ENCODE data around the gene NCOA7. TPM values are rescaled to one million over a fixed set of nuclear protein-coding genes. Genes with fewer than 3 reads are reported as not detected.

NCOA7 gene
- total and polyA plus RNA-seq, 4 donors: 8.6 to 40.9 (median 17.6) TPM

DNA sequence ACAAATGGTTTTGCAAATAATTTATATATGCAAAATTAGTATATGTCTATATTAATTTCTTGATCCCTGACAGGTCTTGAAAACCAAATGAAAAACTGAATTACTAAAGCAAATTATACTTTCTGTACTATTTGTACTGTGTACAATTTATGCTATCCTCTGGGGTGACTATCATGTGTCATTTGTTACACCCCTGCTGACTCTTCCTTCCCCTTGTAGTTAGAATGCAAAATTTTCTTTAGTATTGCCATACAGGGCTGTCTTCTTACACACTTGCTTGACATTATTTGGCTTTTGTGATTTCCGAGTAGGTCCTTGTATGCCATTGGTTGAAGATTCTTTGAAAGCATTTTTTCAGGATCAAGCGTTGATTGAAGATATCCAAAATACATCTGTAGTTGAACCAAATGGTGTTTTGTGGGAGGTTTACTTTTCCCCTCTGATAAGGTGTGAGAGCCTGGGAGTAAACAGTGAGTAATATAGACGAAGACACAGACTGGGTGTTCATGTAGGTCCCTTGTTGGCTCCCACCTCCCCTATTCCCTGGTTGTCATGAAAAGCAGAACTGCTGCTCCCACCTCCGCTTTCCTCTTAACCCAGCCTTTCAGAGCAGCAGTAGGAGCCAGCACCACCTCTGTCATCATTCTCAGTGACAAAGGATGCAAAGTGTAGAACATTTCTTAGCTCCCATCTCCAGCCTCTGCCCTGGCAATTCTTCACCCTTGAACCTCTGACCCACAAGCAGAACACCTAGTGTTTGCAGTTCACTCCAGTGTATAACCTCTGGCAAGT is 29.0 kb downstream of the NCOA7 start:
- TF ChIP-seq FOXA1 (IDR thresholded peaks at IDR 0.05): no peak
- TF ChIP-seq HNF4G (IDR thresholded peaks at IDR 0.05): no peak
- no peak for TF ChIP-seq SP1 (IDR thresholded peaks at IDR 0.05)
- no peak for TF ChIP-seq FOXA2 (IDR thresholded peaks at IDR 0.05)
- TF ChIP-seq RXRA (IDR thresholded peaks at IDR 0.05): no peak
- no peak for TF ChIP-seq GABPA (IDR thresholded peaks at IDR 0.05 in 1 of 2, conservative IDR thresholded peaks at IDR 0.05 in 1 of 2)
- TF ChIP-seq, protein P1, sequence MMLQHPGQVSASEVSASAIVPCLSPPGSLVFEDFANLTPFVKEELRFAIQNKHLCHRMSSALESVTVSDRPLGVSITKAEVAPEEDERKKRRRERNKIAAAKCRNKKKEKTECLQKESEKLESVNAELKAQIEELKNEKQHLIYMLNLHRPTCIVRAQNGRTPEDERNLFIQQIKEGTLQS (IDR thresholded peaks at IDR 0.05): no peak
- TF ChIP-seq, protein P2, sequence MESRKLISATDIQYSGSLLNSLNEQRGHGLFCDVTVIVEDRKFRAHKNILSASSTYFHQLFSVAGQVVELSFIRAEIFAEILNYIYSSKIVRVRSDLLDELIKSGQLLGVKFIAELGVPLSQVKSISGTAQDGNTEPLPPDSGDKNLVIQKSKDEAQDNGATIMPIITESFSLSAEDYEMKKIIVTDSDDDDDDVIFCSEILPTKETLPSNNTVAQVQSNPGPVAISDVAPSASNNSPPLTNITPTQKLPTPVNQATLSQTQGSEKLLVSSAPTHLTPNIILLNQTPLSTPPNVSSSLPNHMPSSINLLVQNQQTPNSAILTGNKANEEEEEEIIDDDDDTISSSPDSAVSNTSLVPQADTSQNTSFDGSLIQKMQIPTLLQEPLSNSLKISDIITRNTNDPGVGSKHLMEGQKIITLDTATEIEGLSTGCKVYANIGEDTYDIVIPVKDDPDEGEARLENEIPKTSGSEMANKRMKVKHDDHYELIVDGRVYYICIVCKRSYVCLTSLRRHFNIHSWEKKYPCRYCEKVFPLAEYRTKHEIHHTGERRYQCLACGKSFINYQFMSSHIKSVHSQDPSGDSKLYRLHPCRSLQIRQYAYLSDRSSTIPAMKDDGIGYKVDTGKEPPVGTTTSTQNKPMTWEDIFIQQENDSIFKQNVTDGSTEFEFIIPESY (IDR thresholded peaks at IDR 0.05): no peak
- 84% methylated on average over 4 of the region's 4 CpGs for WGBS

DNA sequence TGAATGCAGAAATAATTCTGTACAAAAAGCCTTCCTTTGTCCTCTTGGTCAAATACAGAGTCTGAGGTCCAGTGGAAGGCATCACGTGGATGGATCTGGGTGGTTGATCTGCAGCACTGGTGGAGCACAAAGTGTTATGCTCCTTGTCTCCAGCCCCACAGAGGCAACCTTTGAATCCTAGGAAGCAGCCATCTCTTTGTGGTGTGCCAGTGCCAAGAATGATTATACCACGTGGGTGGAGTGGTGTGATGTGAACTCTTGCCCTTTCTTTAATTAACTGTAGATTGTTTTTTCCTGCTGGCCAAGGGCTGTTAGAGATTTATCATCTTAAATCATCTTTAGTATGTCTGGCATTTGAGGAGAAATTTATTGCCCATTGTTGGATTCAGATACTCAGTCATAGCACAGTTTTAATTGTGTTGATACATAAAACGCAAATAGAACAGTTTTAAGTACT is 31.1 kb downstream of the NCOA7 start:
- Histone ChIP-seq H3K4me3 (ENCODE audit: low read depth in 1 of 3, low read length in 3 of 3) (peak overlapping the region in 1 of 3 donors; percentile 10), H3K27me3 (ENCODE audit: control insufficient read depth in 4 of 4, insufficient read depth in 4 of 4, low read length in 3 of 4) (no peaks in the 10 kb centered on the region), H3K9me3 (ENCODE audit: control insufficient read depth in 4 of 4, low read length in 3 of 4) (no peaks in the 10 kb centered on the region), H3K9ac (ENCODE audit: low read depth in 1 of 2, low read length in 2 of 2) (no peak overlapping the region), H3K36me3 (ENCODE audit: control insufficient read depth in 4 of 4, insufficient read depth in 3 of 4, low read depth in 1 of 4, low read length in 3 of 4) (no peaks in the 10 kb centered on the region), H3K4me1 (ENCODE audit: control insufficient read depth in 4 of 4, insufficient read depth in 4 of 4, low read length in 3 of 4) (peaks cover 12 to 58% (median 41%) of the 10 kb centered on the region in 4 donors), H3K27ac (ENCODE audit: low read depth in 1 of 2, low read length in 2 of 2) (no peak overlapping the region)
- TF ChIP-seq, protein P3, sequence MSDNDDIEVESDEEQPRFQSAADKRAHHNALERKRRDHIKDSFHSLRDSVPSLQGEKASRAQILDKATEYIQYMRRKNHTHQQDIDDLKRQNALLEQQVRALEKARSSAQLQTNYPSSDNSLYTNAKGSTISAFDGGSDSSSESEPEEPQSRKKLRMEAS (IDR thresholded peaks at IDR 0.05): peak; percentile 73
- peak in 1 of 2 donors; percentile 19 for TF ChIP-seq EGR1 (IDR thresholded peaks at IDR 0.05; ENCODE audit: low read depth in 2 of 2)
- TF ChIP-seq, protein P4, sequence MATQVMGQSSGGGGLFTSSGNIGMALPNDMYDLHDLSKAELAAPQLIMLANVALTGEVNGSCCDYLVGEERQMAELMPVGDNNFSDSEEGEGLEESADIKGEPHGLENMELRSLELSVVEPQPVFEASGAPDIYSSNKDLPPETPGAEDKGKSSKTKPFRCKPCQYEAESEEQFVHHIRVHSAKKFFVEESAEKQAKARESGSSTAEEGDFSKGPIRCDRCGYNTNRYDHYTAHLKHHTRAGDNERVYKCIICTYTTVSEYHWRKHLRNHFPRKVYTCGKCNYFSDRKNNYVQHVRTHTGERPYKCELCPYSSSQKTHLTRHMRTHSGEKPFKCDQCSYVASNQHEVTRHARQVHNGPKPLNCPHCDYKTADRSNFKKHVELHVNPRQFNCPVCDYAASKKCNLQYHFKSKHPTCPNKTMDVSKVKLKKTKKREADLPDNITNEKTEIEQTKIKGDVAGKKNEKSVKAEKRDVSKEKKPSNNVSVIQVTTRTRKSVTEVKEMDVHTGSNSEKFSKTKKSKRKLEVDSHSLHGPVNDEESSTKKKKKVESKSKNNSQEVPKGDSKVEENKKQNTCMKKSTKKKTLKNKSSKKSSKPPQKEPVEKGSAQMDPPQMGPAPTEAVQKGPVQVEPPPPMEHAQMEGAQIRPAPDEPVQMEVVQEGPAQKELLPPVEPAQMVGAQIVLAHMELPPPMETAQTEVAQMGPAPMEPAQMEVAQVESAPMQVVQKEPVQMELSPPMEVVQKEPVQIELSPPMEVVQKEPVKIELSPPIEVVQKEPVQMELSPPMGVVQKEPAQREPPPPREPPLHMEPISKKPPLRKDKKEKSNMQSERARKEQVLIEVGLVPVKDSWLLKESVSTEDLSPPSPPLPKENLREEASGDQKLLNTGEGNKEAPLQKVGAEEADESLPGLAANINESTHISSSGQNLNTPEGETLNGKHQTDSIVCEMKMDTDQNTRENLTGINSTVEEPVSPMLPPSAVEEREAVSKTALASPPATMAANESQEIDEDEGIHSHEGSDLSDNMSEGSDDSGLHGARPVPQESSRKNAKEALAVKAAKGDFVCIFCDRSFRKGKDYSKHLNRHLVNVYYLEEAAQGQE (IDR thresholded peaks at IDR 0.05): peak; percentile 48
- TF ChIP-seq, protein P5, sequence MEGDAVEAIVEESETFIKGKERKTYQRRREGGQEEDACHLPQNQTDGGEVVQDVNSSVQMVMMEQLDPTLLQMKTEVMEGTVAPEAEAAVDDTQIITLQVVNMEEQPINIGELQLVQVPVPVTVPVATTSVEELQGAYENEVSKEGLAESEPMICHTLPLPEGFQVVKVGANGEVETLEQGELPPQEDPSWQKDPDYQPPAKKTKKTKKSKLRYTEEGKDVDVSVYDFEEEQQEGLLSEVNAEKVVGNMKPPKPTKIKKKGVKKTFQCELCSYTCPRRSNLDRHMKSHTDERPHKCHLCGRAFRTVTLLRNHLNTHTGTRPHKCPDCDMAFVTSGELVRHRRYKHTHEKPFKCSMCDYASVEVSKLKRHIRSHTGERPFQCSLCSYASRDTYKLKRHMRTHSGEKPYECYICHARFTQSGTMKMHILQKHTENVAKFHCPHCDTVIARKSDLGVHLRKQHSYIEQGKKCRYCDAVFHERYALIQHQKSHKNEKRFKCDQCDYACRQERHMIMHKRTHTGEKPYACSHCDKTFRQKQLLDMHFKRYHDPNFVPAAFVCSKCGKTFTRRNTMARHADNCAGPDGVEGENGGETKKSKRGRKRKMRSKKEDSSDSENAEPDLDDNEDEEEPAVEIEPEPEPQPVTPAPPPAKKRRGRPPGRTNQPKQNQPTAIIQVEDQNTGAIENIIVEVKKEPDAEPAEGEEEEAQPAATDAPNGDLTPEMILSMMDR (IDR thresholded peaks at IDR 0.05; ENCODE audit: low read depth, low read length, missing input control): no peak
- TF ChIP-seq NR2F2 (IDR thresholded peaks at IDR 0.05): peak; percentile 84
- TF ChIP-seq TAF1 (conservative IDR thresholded peaks at IDR 0.05): no peak
- TF ChIP-seq, protein P2 (IDR thresholded peaks at IDR 0.05): peak; percentile 20
- TF ChIP-seq SP1 (IDR thresholded peaks at IDR 0.05): peak; percentile 86
- TF ChIP-seq FOXA2 (IDR thresholded peaks at IDR 0.05): no peak
- peak in 1 of 2 donors; percentile 41 for TF ChIP-seq JUND (IDR thresholded peaks at IDR 0.05)
- TF ChIP-seq HNF4G (IDR thresholded peaks at IDR 0.05): peak; percentile 81
- no peak for TF ChIP-seq GABPA (IDR thresholded peaks at IDR 0.05 in 1 of 2, conservative IDR thresholded peaks at IDR 0.05 in 1 of 2)
- TF ChIP-seq RAD21 (IDR thresholded peaks at IDR 0.05): peak in 1 of 2 donors; percentile 11
- TF ChIP-seq FOXA1 (IDR thresholded peaks at IDR 0.05): no peak
- TF ChIP-seq, protein P1 (IDR thresholded peaks at IDR 0.05): no peak
- peak; percentile 73 to 78 for TF ChIP-seq RXRA (IDR thresholded peaks at IDR 0.05)
- peak; percentile 85 for TF ChIP-seq YY1 (IDR thresholded peaks at IDR 0.05)
- TF ChIP-seq HNF4A (conservative IDR thresholded peaks at IDR 0.05): peak; percentile 93
- 23% methylated on average over 3 of the region's 3 CpGs for WGBS
- DNase-seq (ENCODE audit: low spot score): no peak

More for the DNA sequence above, 29.0 kb downstream of the NCOA7 start:
- H3K27me3 ChIP-seq (ENCODE audit: control insufficient read depth in 4 of 4, insufficient read depth in 4 of 4, low read length in 3 of 4): no peaks in the 10 kb centered on the region
- no peaks in the 10 kb centered on the region for H3K36me3 ChIP-seq (ENCODE audit: control insufficient read depth in 4 of 4, insufficient read depth in 3 of 4, low read depth in 1 of 4, low read length in 3 of 4)
- peak overlapping the region in 1 of 2 donors; percentile 70 for H3K9ac ChIP-seq (ENCODE audit: low read depth in 1 of 2, low read length in 2 of 2)
- H3K9me3 ChIP-seq (ENCODE audit: control insufficient read depth in 4 of 4, low read length in 3 of 4): no peaks in the 10 kb centered on the region
- H3K4me1 ChIP-seq (ENCODE audit: control insufficient read depth in 4 of 4, insufficient read depth in 4 of 4, low read length in 3 of 4): peaks cover 12 to 79% (median 55%) of the 10 kb centered on the region in 4 donors
- no peak for DNase-seq (ENCODE audit: low spot score)
- H3K4me3 ChIP-seq (ENCODE audit: low read depth in 1 of 3, low read length in 3 of 3): no peak overlapping the region
- H3K27ac ChIP-seq (ENCODE audit: low read depth in 1 of 2, low read length in 2 of 2): peak overlapping the region; percentile 66 to 72

All from liver (tissue), 9 donors.